Dedifferentiated amniotic fluid mesenchymal stem cell (primary cell): ENCODE data around the gene DIPK2B.

Source experiments
- DNase-seq: peaks from one replicate; pipeline ENCODE4 v3.0.0-alpha.2; 2016; ENCODE audit errors: extremely low spot score

Gene DIPK2B

DNA sequence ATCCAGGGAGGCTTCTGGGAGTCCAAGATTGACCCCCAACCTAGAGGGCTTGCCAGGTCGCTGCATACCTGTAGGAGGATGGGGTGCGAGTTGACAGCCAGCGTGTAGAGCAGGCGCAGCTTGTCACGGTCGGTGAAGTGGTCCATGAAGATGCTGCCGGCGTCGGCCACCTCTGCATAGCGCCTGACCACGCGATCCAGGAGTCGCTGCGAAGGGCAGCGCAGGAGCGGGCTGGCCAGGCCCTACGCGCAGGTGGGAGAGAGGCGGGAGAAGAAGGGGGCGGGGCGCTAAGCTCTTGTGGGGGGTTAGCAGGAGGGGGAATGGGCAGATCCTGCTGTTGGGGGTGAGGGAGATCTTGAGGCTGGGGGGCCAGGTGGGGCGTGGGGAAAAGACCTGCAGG lies 43.0 kb downstream of the DIPK2B start:
- DNase-seq: no peak

DNA sequence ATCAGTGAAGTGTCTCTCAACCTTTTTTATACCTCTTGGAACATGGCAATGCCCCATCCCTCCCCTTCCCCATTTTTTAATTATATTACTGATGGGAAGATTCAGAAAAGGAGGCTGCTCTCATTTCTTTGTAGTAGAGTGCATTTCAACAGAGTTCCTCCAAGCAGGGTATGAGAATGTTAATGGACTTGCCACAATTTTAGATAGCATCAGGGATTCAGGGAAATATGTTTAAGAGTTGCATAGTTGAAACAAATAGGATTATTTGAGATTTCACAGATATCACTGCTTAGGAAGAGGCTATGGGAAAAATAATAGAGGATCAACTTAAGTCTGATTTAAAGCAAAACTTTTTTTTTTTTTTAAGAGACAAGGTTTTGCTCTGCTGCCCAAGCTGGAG lies 46.2 kb downstream of the DIPK2B start:
- no peak for DNase-seq

DNA sequence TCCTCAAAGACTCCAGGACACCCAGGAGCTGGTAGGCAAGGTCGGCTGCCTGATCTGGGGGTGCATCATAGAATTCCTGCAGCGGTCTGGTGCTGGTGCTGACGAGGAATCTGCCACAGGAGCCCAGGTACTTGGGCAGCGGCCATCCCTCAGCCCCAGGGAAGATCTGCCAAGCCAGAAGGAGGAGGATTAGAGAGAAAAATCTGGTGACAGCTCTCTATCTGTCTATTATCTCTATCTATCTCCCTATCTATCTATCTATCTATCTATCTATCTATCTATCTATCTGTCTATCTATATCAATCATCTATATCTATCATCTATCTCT lies 46.7 kb downstream of the DIPK2B start:
- no peak for DNase-seq
